ENCODE measurements around the gene MMP1.
A peak's percentile ranks its signal among the peaks of the same experiment; 100 is the strongest.

The MMP1 gene

DNA sequence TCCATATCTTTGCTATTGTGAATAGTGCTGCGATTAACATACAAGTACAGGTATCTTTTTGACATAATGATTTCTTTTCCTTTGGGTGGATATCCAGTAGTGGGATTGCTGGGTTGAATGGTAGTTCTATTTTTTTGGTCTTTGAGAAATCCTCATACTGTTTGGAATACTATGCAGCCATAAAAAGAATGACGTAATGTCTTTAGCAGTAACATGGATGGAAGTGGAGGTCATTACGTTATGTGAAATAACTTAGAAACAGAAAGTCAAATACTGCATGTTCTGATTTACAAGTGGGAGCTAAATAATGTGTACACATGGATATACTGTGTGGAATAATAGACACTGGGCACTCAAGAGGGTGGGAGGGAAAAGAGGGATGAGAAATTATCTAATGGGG, 13.6 kb downstream of the MMP1 start:
- H3K36me3 ChIP-seq (ENCODE audit: control insufficient read depth, insufficient read depth, low read length) = no peaks in the 10 kb centered on the region
- H3K27ac ChIP-seq (ENCODE audit: low read length) = no peak overlapping the region
- H3K4me3 ChIP-seq (ENCODE audit: low read length) = no peak overlapping the region
- DNase-seq (ENCODE audit: low read depth, low spot score) = no peak
- H3K27me3 ChIP-seq (ENCODE audit: control insufficient read depth, insufficient read depth, low read length) = no peaks in the 10 kb centered on the region
- no peaks in the 10 kb centered on the region for H3K9me3 ChIP-seq (ENCODE audit: control insufficient read depth, insufficient read depth, low read length)
- H3K4me1 ChIP-seq (ENCODE audit: control insufficient read depth, insufficient read depth, low read length) = peaks cover 1% of the 10 kb centered on the region; the same call in 1 of the 2 replicates
- WGBS (ENCODE audit: insufficient coverage, insufficient read length) = no CpG with 5 or more reads among the region's 3 CpGs

DNA sequence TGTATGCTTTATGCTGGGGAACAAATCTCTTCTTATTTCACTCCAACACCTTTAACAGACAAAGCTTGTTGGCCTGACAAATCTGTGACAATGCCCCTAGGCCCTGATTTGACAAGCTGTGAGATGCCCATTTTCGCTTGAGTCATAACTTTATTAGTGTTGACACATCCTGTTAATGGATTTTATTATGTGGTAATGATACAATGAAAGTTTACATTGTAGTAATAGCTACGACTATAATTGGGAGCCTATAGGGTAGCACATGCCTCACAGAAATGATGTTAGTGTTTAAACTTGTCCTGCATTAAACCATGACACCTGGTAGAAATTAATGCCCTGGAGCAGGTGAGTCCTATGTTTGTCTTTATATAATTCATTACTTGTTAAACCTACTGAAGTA, 14.2 kb downstream of the MMP1 start:
- Histone ChIP-seq H3K27ac (ENCODE audit: low read length) (no peak overlapping the region), H3K4me3 (ENCODE audit: low read length) (no peak overlapping the region), H3K9me3 (ENCODE audit: control insufficient read depth, insufficient read depth, low read length) (no peaks in the 10 kb centered on the region), H3K27me3 (ENCODE audit: control insufficient read depth, insufficient read depth, low read length) (no peaks in the 10 kb centered on the region), H3K4me1 (ENCODE audit: control insufficient read depth, insufficient read depth, low read length) (peaks cover 1% of the 10 kb centered on the region; the same call in 1 of the 2 replicates), H3K36me3 (ENCODE audit: control insufficient read depth, insufficient read depth, low read length) (no peaks in the 10 kb centered on the region)
- WGBS (ENCODE audit: insufficient coverage, insufficient read length) = no CpG with 5 or more reads among the region's 2 CpGs
- DNase-seq (ENCODE audit: low read depth, low spot score) = no peak

DNA sequence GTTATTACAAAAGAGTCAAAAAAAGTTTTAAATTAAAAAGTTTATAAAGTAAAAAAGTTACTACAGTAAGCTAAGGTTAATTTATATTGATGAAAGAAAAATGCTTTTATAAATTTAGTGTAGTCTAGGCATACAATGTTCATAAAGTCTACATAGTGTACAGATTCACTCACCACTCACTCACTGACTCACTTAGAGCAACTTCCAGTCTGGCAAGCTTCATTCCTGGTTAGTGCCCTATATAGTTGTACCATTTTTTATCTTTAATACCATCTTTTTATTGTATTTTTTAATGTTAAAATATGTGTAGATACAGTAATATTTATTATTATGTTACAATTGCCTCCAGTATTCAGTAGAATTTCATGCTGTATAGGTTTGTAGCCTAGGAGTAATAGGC, 14.9 kb downstream of the MMP1 start:
- peaks cover 1% of the 10 kb centered on the region; the same call in 1 of the 2 replicates for H3K4me1 ChIP-seq (ENCODE audit: control insufficient read depth, insufficient read depth, low read length)
- H3K4me3 ChIP-seq (ENCODE audit: low read length) = no peak overlapping the region
- no peaks in the 10 kb centered on the region for H3K9me3 ChIP-seq (ENCODE audit: control insufficient read depth, insufficient read depth, low read length)
- DNase-seq (ENCODE audit: low read depth, low spot score) = no peak
- no peak overlapping the region for H3K27ac ChIP-seq (ENCODE audit: low read length)
- H3K27me3 ChIP-seq (ENCODE audit: control insufficient read depth, insufficient read depth, low read length) = no peaks in the 10 kb centered on the region
- H3K36me3 ChIP-seq (ENCODE audit: control insufficient read depth, insufficient read depth, low read length) = no peaks in the 10 kb centered on the region

DNA sequence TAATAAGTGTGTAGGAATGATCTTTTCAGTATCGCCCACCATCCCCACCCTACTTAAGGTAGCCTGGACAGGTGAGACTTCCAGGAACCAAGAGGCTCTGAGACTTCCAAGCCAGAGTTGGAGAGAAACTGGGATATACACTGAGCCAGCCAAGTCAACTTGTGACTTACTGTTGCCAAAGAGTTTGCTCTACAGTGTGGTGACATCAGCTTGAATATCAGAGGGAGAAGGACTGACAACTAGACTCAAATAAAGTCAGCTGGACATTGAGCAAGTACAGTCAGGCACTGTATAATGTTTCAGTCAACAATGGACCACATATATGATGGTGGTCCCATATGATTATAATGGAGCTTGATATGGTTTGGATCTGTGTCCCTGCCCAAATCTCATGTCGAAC, 16.3 kb downstream of the MMP1 start:
- Histone ChIP-seq H3K4me1 (ENCODE audit: control insufficient read depth, insufficient read depth, low read length) (peaks cover 1% of the 10 kb centered on the region; the same call in 1 of the 2 replicates), H3K27me3 (ENCODE audit: control insufficient read depth, insufficient read depth, low read length) (no peaks in the 10 kb centered on the region), H3K4me3 (ENCODE audit: low read length) (no peak overlapping the region), H3K9me3 (ENCODE audit: control insufficient read depth, insufficient read depth, low read length) (no peaks in the 10 kb centered on the region), H3K27ac (ENCODE audit: low read length) (no peak overlapping the region), H3K36me3 (ENCODE audit: control insufficient read depth, insufficient read depth, low read length) (no peaks in the 10 kb centered on the region)
- WGBS (ENCODE audit: insufficient coverage, insufficient read length) = no CpG with 5 or more reads among the region's 2 CpGs
- no peak for DNase-seq (ENCODE audit: low read depth, low spot score)

DNA sequence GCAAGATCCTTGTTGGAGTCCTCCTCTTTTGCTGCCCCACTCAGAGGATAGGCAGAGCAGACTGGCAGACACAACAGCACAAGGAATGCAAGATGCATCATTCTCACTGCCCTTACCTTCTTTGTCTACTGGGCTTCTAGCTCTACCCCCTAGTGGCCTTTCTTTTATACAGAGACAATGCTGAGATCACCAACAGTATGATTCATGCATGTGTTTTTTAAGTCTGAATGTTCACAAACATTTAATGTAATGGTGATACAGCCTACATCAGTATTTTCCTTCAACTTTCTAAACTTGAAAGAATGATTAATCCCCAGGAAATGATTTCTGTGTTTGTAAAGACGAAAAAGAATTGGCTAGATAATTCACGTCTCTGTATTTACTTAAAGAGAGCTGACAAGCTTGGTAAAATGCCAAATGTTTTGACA, 17.5 kb downstream of the MMP1 start, which contains the start of gene MMP10:
Gene MMP10 (minus strand): TSS at position 138 of the 428 bp plus-strand sequence. CDS start 37 bp downstream, at position 101.
- Histone ChIP-seq H3K9me3 (ENCODE audit: control insufficient read depth, insufficient read depth, low read length) (no peaks in the 10 kb centered on the region), H3K4me3 (ENCODE audit: low read length) (no peak within 1 kb of the TSS), H3K27me3 (ENCODE audit: control insufficient read depth, insufficient read depth, low read length) (no peaks in the 10 kb centered on the region), H3K36me3 (ENCODE audit: control insufficient read depth, insufficient read depth, low read length) (no peaks in the 10 kb centered on the region), H3K4me1 (ENCODE audit: control insufficient read depth, insufficient read depth, low read length) (peaks cover 1% of the 10 kb centered on the region; the same call in 1 of the 2 replicates), H3K27ac (ENCODE audit: low read length) (no peak within 1 kb of the TSS)
- peak; percentile 35 for DNase-seq (ENCODE audit: low read depth, low spot score)
- no CpG with 5 or more reads among the region's 2 CpGs for WGBS (ENCODE audit: insufficient coverage, insufficient read length)

DNA sequence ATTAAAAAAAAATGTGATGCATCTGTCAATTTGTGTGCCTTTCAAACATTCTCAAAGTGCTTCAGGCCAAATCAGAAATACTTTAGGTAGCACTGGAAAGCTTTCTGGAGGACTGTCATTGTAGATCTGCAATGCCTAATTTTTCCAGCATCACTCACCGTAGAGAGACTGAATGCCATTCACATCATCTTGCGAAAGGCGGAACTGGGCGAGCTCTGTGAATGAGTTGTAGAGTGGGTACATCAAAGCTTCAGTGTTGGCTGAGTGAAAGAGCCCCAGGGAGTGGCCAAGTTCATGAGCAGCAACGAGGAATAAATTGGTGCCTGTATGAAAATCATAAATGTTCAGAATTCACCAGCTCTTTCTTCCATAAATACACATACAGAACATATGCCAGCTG, 21.5 kb downstream of the MMP1 start:
- no peak overlapping the region for H3K27ac ChIP-seq (ENCODE audit: low read length)
- DNase-seq (ENCODE audit: low read depth, low spot score) = no peak
- no peaks in the 10 kb centered on the region for H3K27me3 ChIP-seq (ENCODE audit: control insufficient read depth, insufficient read depth, low read length)
- H3K4me3 ChIP-seq (ENCODE audit: low read length) = no peak overlapping the region
- peaks cover 1% of the 10 kb centered on the region; the same call in 1 of the 2 replicates for H3K4me1 ChIP-seq (ENCODE audit: control insufficient read depth, insufficient read depth, low read length)
- no CpG with 5 or more reads among the region's 5 CpGs for WGBS (ENCODE audit: insufficient coverage, insufficient read length)
- no peaks in the 10 kb centered on the region for H3K9me3 ChIP-seq (ENCODE audit: control insufficient read depth, insufficient read depth, low read length)
- H3K36me3 ChIP-seq (ENCODE audit: control insufficient read depth, insufficient read depth, low read length) = no peaks in the 10 kb centered on the region

DNA sequence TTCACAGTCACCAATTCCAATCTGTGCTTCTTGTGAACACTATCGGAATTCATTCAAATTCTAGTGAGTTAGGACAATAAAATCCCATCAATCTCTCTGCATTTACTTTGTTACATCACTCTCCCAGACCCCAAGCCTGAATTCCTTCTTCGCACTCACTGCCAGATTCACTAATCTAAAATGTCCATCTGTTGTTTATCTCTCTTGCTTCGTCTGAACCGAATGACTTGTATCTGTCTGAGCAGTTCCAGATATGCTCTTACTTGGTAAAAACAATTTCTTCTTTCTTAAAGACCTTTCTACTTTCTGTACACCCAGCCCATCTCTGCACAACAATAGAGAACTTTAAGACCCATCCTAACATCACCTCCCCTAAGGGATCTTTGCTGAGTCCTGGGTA, 24.6 kb downstream of the MMP1 start:
- no CpG with 5 or more reads among the region's 4 CpGs for WGBS (ENCODE audit: insufficient coverage, insufficient read length)
- Histone ChIP-seq H3K36me3 (ENCODE audit: control insufficient read depth, insufficient read depth, low read length) (no peaks in the 10 kb centered on the region), H3K27ac (ENCODE audit: low read length) (no peak overlapping the region), H3K9me3 (ENCODE audit: control insufficient read depth, insufficient read depth, low read length) (no peaks in the 10 kb centered on the region), H3K4me1 (ENCODE audit: control insufficient read depth, insufficient read depth, low read length) (no peaks in the 10 kb centered on the region), H3K4me3 (ENCODE audit: low read length) (no peak overlapping the region), H3K27me3 (ENCODE audit: control insufficient read depth, insufficient read depth, low read length) (no peaks in the 10 kb centered on the region)
- no peak for DNase-seq (ENCODE audit: low read depth, low spot score)

DNA sequence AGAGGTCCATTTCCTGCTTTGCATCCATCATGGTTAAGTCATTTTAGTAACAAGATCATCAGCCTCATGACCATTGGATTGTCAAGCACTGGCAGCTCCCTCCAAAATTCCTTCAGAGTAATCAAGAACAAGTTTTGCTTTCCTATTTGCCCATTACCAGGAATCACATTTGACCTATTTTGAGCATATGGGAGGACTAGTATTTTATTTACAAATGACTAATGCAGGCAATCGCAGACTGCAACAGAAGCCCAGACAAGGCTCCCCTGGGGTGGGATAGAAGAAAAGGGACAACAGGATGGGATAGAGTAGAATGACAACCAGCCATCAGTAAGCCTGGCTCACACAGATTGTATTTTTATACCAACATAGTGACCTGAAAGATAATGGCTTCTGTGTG, 26.6 kb downstream of the MMP1 start:
- no peaks in the 10 kb centered on the region for H3K9me3 ChIP-seq (ENCODE audit: control insufficient read depth, insufficient read depth, low read length)
- no peaks in the 10 kb centered on the region for H3K4me1 ChIP-seq (ENCODE audit: control insufficient read depth, insufficient read depth, low read length)
- H3K27ac ChIP-seq (ENCODE audit: low read length) = no peak overlapping the region
- no peak overlapping the region for H3K4me3 ChIP-seq (ENCODE audit: low read length)
- no peaks in the 10 kb centered on the region for H3K36me3 ChIP-seq (ENCODE audit: control insufficient read depth, insufficient read depth, low read length)
- no peak for DNase-seq (ENCODE audit: low read depth, low spot score)
- H3K27me3 ChIP-seq (ENCODE audit: control insufficient read depth, insufficient read depth, low read length) = no peaks in the 10 kb centered on the region
- no CpG with 5 or more reads among the region's 1 CpG for WGBS (ENCODE audit: insufficient coverage, insufficient read length)

DNA sequence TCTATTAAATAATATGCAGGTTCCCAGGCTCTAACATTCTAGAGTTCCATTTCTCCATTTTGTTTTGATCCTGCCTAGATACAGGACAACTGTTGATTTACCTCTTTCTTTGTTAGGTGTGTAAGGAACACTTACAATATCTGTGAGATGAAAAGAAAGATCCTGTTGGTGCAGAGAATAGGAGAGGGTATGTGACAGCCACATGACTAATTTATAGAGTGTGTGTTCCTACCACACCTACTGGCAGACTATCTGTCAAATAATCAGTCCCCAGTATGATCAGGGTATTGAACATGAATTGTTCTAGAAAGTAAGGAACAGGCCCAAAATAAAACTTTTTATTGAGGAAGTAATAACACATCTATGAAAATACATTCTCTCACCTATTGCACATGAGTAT, 27.8 kb downstream of the MMP1 start:
- Histone ChIP-seq H3K36me3 (ENCODE audit: control insufficient read depth, insufficient read depth, low read length) (no peaks in the 10 kb centered on the region), H3K4me3 (ENCODE audit: low read length) (no peak overlapping the region), H3K9me3 (ENCODE audit: control insufficient read depth, insufficient read depth, low read length) (no peaks in the 10 kb centered on the region), H3K27me3 (ENCODE audit: control insufficient read depth, insufficient read depth, low read length) (no peaks in the 10 kb centered on the region), H3K4me1 (ENCODE audit: control insufficient read depth, insufficient read depth, low read length) (no peaks in the 10 kb centered on the region), H3K27ac (ENCODE audit: low read length) (no peak overlapping the region)
- DNase-seq (ENCODE audit: low read depth, low spot score) = no peak

DNA sequence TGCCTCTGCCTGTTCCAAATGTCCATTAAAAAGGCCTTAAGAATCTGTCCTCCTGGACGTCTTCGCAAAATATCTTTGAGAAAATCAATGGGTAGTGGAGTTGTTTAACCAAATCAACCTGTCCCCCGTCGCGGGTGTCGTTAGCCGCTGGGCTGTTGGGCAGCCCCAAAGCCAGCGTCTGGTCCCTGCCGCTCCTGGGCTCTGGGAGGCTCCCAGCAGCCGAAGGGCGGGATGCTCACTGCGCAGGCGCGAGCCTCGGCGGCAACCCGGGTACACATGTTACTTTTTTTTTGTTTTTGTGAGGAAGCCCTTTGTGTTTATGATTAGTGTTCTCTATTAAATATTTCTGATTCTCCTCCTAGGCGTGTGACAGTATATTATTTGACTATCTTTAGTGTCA, 30.2 kb downstream of the MMP1 start:
- Histone ChIP-seq H3K27me3 (ENCODE audit: control insufficient read depth, insufficient read depth, low read length) (no peaks in the 10 kb centered on the region), H3K4me3 (ENCODE audit: low read length) (no peak overlapping the region), H3K4me1 (ENCODE audit: control insufficient read depth, insufficient read depth, low read length) (no peaks in the 10 kb centered on the region), H3K36me3 (ENCODE audit: control insufficient read depth, insufficient read depth, low read length) (no peaks in the 10 kb centered on the region), H3K9me3 (ENCODE audit: control insufficient read depth, insufficient read depth, low read length) (no peaks in the 10 kb centered on the region), H3K27ac (ENCODE audit: low read length) (no peak overlapping the region)
- WGBS (ENCODE audit: insufficient coverage, insufficient read length) = no CpG with 5 or more reads among the region's 18 CpGs
- DNase-seq (ENCODE audit: low read depth, low spot score) = no peak

DNA sequence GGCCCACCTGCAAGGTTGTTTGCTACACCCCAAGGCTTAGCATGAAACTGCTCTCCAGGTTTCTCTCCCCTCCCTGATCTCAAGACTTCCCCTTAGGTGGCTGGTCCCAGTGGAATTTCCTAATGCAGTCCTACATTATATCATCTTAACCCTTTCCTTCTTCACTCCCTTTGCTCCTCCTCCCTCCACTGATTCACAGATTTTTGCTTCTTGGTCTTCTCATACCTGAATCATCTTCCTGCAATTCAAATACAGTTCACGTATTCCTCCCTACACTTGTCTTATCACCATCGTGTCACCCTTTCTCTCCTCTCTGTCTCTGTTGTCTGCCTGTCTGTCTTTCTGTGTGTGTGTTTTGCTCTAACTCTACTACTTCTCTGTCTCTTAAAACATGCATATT, 34.5 kb downstream of the MMP1 start:
- H3K27ac ChIP-seq (ENCODE audit: low read length) = no peak overlapping the region
- no peak overlapping the region for H3K4me3 ChIP-seq (ENCODE audit: low read length)
- H3K4me1 ChIP-seq (ENCODE audit: control insufficient read depth, insufficient read depth, low read length) = no peaks in the 10 kb centered on the region
- no peak for DNase-seq (ENCODE audit: low read depth, low spot score)
- WGBS (ENCODE audit: insufficient coverage, insufficient read length) = no CpG with 5 or more reads among the region's 2 CpGs
- H3K9me3 ChIP-seq (ENCODE audit: control insufficient read depth, insufficient read depth, low read length) = no peaks in the 10 kb centered on the region
- no peaks in the 10 kb centered on the region for H3K27me3 ChIP-seq (ENCODE audit: control insufficient read depth, insufficient read depth, low read length)
- H3K36me3 ChIP-seq (ENCODE audit: control insufficient read depth, insufficient read depth, low read length) = no peaks in the 10 kb centered on the region

All from iPS DF 6.9 (cell line).